Articular chondrocyte of knee joint (primary cell): ENCODE results near the gene OLFM4. TPM values are rescaled to one million over a fixed set of nuclear protein-coding genes. Genes with fewer than 3 reads are reported as not detected.

Experiments used
- total RNA-seq: library from RNA; depleted of rRNA; stranded (reverse); fragments of >200 nt; gene quantifications from 2 replicates; pipeline ENCODE4 v1.2.3, GENCODE V29; 2012

OLFM4 gene, protein sequence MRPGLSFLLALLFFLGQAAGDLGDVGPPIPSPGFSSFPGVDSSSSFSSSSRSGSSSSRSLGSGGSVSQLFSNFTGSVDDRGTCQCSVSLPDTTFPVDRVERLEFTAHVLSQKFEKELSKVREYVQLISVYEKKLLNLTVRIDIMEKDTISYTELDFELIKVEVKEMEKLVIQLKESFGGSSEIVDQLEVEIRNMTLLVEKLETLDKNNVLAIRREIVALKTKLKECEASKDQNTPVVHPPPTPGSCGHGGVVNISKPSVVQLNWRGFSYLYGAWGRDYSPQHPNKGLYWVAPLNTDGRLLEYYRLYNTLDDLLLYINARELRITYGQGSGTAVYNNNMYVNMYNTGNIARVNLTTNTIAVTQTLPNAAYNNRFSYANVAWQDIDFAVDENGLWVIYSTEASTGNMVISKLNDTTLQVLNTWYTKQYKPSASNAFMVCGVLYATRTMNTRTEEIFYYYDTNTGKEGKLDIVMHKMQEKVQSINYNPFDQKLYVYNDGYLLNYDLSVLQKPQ
- total RNA-seq = under 0.01 TPM in 1 of 2 replicates, not detected in the other

GRCh38 chr13:53028637-53029203 is at the start of gene OLFM4:
Gene OLFM4 (plus strand): TSS chr13:53028813. CDS start chr13:53028837, 24 bp downstream.

Other genes with a start within 250 kb of the OLFM4 start
- gene PCDH8, start 180.2 kb upstream of the OLFM4 start, total RNA-seq = not detected in 2 replicates